MCF 10A (cell line): ENCODE measurements around the gene GDF11. TPM values are rescaled to one million over a fixed set of nuclear protein-coding genes. Genes with fewer than 3 reads are reported as not detected.

Experiments used
- BruUV-seq: library from RNA; stranded (reverse); fragments of 400-500 nt; replicated peaks from 2 replicates; lab custom pipeline; 2021; lab: Mats Ljungman, UMichigan
- CTCF ChIA-PET: fragments of 300-600 bp; sonication (Branson Sonifier 250); formaldehyde crosslinking; extraction: SDS; loops from one replicate; lab custom pipeline; 2021; ENCODE audit warnings: antibody characterized with exemption, inconsistent platforms; lab: Yijun Ruan, JAX
- POLR2A ChIA-PET: fragments of 300-600, 350-650 bp; sonication (Branson Sonifier 250); formaldehyde crosslinking; extraction: SDS; loops from one replicate; lab custom pipeline; 2020; ENCODE audit warnings: antibody characterized with exemption, inconsistent platforms; lab: Yijun Ruan, JAX
- DNase-seq: peaks from one replicate; pipeline ENCODE4 v3.0.0-alpha.2; 2018; ENCODE audit not compliant: unreplicated experiment
- H3K27ac Mint-ChIP-seq: one replicate; pipeline ENCODE4 v1.8.0; 2022; ENCODE audit warnings: mild to moderate bottlenecking, low read depth, mixed read lengths; ENCODE audit not compliant: unreplicated experiment
- H3K27me3 Mint-ChIP-seq: one replicate; pipeline ENCODE4 v1.8.0; 2022; ENCODE audit warnings: mixed read lengths; ENCODE audit not compliant: insufficient read depth, unreplicated experiment
- H3K36me3 Mint-ChIP-seq: one replicate; pipeline ENCODE4 v1.8.0; 2022; ENCODE audit warnings: mild to moderate bottlenecking, moderate library complexity, mixed read lengths; ENCODE audit not compliant: insufficient read depth, unreplicated experiment
- H3K4me1 Mint-ChIP-seq: one replicate; pipeline ENCODE4 v1.8.0; 2022; ENCODE audit warnings: mixed read lengths; ENCODE audit not compliant: insufficient read depth, unreplicated experiment
- H3K4me3 Mint-ChIP-seq: one replicate; pipeline ENCODE4 v1.8.0; 2022; ENCODE audit warnings: mild to moderate bottlenecking, moderate library complexity, mixed read lengths; ENCODE audit not compliant: unreplicated experiment
- H3K9me3 Mint-ChIP-seq: one replicate; pipeline ENCODE4 v1.8.0; 2022; ENCODE audit warnings: mixed read lengths; ENCODE audit not compliant: unreplicated experiment
- CTCF ChIP-seq: fragments of 200-600 bp; IDR thresholded peaks from one replicate; pipeline ENCODE4 v1.8.0; 2022; ENCODE audit warnings: antibody characterized with exemption, mild to moderate bottlenecking; ENCODE audit not compliant: unreplicated experiment
- intact Hi-C: fragments of 100-400 bp; cut with micrococcal nuclease; formaldehyde crosslinking; loops from 2 replicates; pipeline ENCODE4 v1.14.1; 2022
- total RNA-seq: library from RNA; stranded (reverse); gene quantifications from 2 replicates; pipeline ENCODE4 v1.2.3, GENCODE V29; 2022

GDF11 gene
- total RNA-seq, 1 experiment from 2014 or later, result 1.9 TPM

GRCh38 chr12:55694651-55695050 is 48.3 kb upstream of the GDF11 start:
- BruUV-seq, result no TSS peak
- no peak for TF ChIP-seq CTCF
- intact Hi-C loops, result no loop called here
- Mint-ChIP-seq H3K27ac (no peak overlapping the region), H3K27me3 (peaks cover 27% of the 10 kb centered on the region), H3K36me3 (no peaks in the 10 kb centered on the region), H3K4me3 (no peak overlapping the region), H3K4me1 (peaks cover under 1% of the 10 kb centered on the region), H3K9me3 (no peaks in the 10 kb centered on the region)
- ChIA-PET CTCF (interaction anchor here (0.6 kb wide), 1 partner anchor 547 kb away, joined by 3 read pairs; no protein-coding TSS in a partner anchor), POLR2A (no interaction called here)
- no peak for DNase-seq

GRCh38 chr12:55695349-55695748 is 47.6 kb upstream of the GDF11 start:
- H3K27ac Mint-ChIP-seq, result no peak overlapping the region
- POLR2A ChIA-PET, result no interaction called here
- H3K36me3 Mint-ChIP-seq, result no peaks in the 10 kb centered on the region
- H3K9me3 Mint-ChIP-seq, result no peaks in the 10 kb centered on the region
- no peak overlapping the region for H3K4me3 Mint-ChIP-seq
- intact Hi-C loops, result no loop called here
- CTCF ChIA-PET, result interaction anchor here (0.6 kb wide), 2 partner anchors 25 to 1886 kb away, joined by 3 read pairs; partner anchors contain the start of gene RDH5
- H3K27me3 Mint-ChIP-seq, result peaks cover 26% of the 10 kb centered on the region
- DNase-seq, result no peak
- no peak for TF ChIP-seq CTCF
- no TSS peak for BruUV-seq
- peaks cover 7% of the 10 kb centered on the region for H3K4me1 Mint-ChIP-seq

- BruUV-seq, result no TSS peak
- peaks cover 26% of the 10 kb centered on the region for H3K27me3 Mint-ChIP-seq
- intact Hi-C loops, result no loop called here
- ChIA-PET POLR2A (no interaction called here), CTCF (interaction anchor here (0.5 to 1.6 kb wide), 3 partner anchors 14 to 371 kb away, joined by 3 read pairs; a partner anchor contains a TSS)
- peaks cover 7% of the 10 kb centered on the region for H3K4me1 Mint-ChIP-seq
- H3K36me3 Mint-ChIP-seq, result no peaks in the 10 kb centered on the region
- no peak for TF ChIP-seq CTCF
- no peak overlapping the region for H3K4me3 Mint-ChIP-seq
- no peak overlapping the region for H3K27ac Mint-ChIP-seq
- no peaks in the 10 kb centered on the region for H3K9me3 Mint-ChIP-seq
- no peak for DNase-seq
Observed at GRCh38 chr12:55696141-55696540, 46.8 kb upstream of the GDF11 start.

GRCh38 chr12:55696796-55697462 is 46.0 kb upstream of the GDF11 start:
- no peak overlapping the region for H3K4me3 Mint-ChIP-seq
- intact Hi-C loops, result no loop called here
- POLR2A ChIA-PET, result no interaction called here
- DNase-seq, result no peak
- no peak overlapping the region for H3K27ac Mint-ChIP-seq
- H3K27me3 Mint-ChIP-seq, result peaks cover 26% of the 10 kb centered on the region
- no peaks in the 10 kb centered on the region for H3K36me3 Mint-ChIP-seq
- peaks cover 7% of the 10 kb centered on the region for H3K4me1 Mint-ChIP-seq
- CTCF ChIA-PET, result interaction anchor here (1.6 kb wide), 1 partner anchor 15 kb away, joined by 3 read pairs; a partner anchor contains a TSS
- no peaks in the 10 kb centered on the region for H3K9me3 Mint-ChIP-seq
- BruUV-seq, result no TSS peak
- TF ChIP-seq CTCF, result no peak
